ENCODE data around the gene NIT2.
"Not testable (repeated sequence)": the region's sequence is repeated elsewhere in the genome, so short reads cannot be mapped to it uniquely, and the experiment has no call there.

NIT2 gene

GRCh38 chr3:100334488-100335351 lies at the start of gene NIT2:
NIT2 (plus strand) TSS chr3:100334757; CDS start chr3:100334792, 35 bp downstream.
- DNase-seq = peak; percentile 80

GRCh38 chr3:100288288-100288894 lies 46.2 kb upstream of the NIT2 start:
- DNase-seq = no peak

- DNase-seq = no peak
Observed at GRCh38 chr3:100289339-100289738, 45.2 kb upstream of the NIT2 start.

GRCh38 chr3:100295089-100295488 lies 39.5 kb upstream of the NIT2 start:
- DNase-seq = no peak

- DNase-seq = no peak
Observed at GRCh38 chr3:100297784-100298183, 36.8 kb upstream of the NIT2 start.

- no peak for DNase-seq
Observed at GRCh38 chr3:100299016-100299415, 35.5 kb upstream of the NIT2 start.

- no peak for DNase-seq
Observed at GRCh38 chr3:100306695-100307094, 27.9 kb upstream of the NIT2 start.

- no peak for DNase-seq
Observed at GRCh38 chr3:100310355-100310965, 24.1 kb upstream of the NIT2 start.

GRCh38 chr3:100311011-100311410 lies 23.5 kb upstream of the NIT2 start:
- no peak for DNase-seq

- peak; percentile 71 for DNase-seq
Observed at GRCh38 chr3:100316641-100317069, 17.9 kb upstream of the NIT2 start.

- DNase-seq = no peak
Observed at GRCh38 chr3:100317912-100318311, 16.6 kb upstream of the NIT2 start.

- DNase-seq = no peak
Observed at GRCh38 chr3:100319951-100320350, 14.6 kb upstream of the NIT2 start.

- no peak for DNase-seq
Observed at GRCh38 chr3:100324044-100324443, 10.5 kb upstream of the NIT2 start.

GRCh38 chr3:100325827-100326226 lies 8.7 kb upstream of the NIT2 start:
- no peak for DNase-seq

GRCh38 chr3:100327377-100327776 lies 7.2 kb upstream of the NIT2 start:
- DNase-seq = not testable (repeated sequence)

- DNase-seq = no peak
Observed at GRCh38 chr3:100329800-100330489, 4.6 kb upstream of the NIT2 start.

GRCh38 chr3:100330651-100331050 lies 3.9 kb upstream of the NIT2 start:
- no peak for DNase-seq

- no peak for DNase-seq
Observed at GRCh38 chr3:100331660-100332059, 2.9 kb upstream of the NIT2 start.

GRCh38 chr3:100333051-100333450 lies 1.5 kb upstream of the NIT2 start:
- DNase-seq = no peak

- DNase-seq = no peak
Observed at GRCh38 chr3:100333970-100334487, 528 bp upstream of the NIT2 start.

GRCh38 chr3:100335434-100335833 lies 877 bp downstream of the NIT2 start:
- DNase-seq = peak; percentile 23

- DNase-seq = not testable (repeated sequence)
Observed at GRCh38 chr3:100336229-100336628, 1.7 kb downstream of the NIT2 start.

- DNase-seq = no peak
Observed at GRCh38 chr3:100338911-100339310, 4.4 kb downstream of the NIT2 start.

All from CD4-positive, alpha-beta T cell treated with Interleukin-21 for 1 hour (primary cell).